Measurements from ENCODE around the gene RBM33. TPM values are rescaled to one million over a fixed set of nuclear protein-coding genes. Genes with fewer than 3 reads are reported as not detected.

Gene RBM33
- total RNA-seq, 2 experiments from 2014 or later = 73.7 to 84.8 TPM

DNA sequence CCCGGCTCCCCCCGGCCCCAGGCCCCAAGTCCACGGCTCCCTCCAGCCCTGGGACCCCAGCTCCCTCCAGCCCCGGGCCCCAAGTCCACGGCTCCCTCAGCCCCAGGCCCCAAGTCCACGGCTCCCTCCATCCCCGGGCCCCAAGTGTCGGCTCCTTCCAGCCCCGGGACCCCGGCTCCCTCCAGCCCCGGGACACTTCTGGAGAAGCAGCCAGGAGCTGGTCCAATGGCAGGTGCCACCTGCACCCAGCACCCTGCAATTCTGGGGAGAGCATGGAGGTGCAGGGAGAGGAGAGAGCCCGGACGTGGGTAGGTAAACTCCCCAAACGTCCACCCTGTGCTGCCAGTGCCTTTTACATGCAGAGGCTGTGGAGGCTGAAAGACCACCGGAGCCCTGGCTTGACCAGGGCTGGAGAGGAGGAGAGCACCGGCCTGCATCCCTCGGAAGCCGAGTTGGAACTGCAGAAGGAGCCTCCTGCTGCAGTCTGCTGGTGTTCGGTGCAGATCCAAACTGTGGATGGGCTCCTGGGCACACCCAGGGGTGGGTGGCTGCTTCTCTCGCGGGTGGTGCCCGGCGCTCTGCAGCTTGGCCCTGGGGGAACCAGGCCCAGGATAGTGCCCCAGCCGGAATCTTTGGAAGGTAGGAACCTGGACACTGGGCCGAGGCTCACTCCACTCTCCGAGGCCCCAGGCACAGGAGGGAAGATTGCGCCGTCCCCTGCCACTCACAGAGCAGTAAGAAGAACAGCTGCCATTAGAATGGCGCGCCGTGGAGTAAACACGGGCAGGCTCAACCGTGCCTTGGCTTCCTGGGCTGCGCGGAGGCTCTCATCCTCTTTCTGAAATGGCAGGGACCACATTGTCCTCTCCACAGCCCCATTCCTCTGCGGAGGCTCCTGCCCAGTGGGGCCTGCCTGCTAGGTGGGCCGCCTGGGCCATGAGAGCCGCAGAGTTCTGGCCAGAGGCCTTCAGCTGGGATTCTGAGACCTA is 153.1 kb downstream of the RBM33 start:
- H3K27ac Mint-ChIP-seq = no peak overlapping the region
- ChIA-PET POLR2A (no interaction called here), CTCF (interaction anchor here (1.2 to 1.3 kb wide), 2 partner anchors 16 to 199 kb away, joined by 3 to 4 read pairs; no protein-coding TSS in a partner anchor)
- no peaks in the 10 kb centered on the region for H3K9me3 Mint-ChIP-seq
- H3K36me3 Mint-ChIP-seq (ENCODE audit: low read depth) = no peaks in the 10 kb centered on the region
- H3K4me1 Mint-ChIP-seq (ENCODE audit: low read depth) = peaks cover 2% of the 10 kb centered on the region
- peak; percentile 11 for ATAC-seq
- no peak overlapping the region for H3K4me3 Mint-ChIP-seq
- no peak for DNase-seq
- TF ChIP-seq, protein P1, sequence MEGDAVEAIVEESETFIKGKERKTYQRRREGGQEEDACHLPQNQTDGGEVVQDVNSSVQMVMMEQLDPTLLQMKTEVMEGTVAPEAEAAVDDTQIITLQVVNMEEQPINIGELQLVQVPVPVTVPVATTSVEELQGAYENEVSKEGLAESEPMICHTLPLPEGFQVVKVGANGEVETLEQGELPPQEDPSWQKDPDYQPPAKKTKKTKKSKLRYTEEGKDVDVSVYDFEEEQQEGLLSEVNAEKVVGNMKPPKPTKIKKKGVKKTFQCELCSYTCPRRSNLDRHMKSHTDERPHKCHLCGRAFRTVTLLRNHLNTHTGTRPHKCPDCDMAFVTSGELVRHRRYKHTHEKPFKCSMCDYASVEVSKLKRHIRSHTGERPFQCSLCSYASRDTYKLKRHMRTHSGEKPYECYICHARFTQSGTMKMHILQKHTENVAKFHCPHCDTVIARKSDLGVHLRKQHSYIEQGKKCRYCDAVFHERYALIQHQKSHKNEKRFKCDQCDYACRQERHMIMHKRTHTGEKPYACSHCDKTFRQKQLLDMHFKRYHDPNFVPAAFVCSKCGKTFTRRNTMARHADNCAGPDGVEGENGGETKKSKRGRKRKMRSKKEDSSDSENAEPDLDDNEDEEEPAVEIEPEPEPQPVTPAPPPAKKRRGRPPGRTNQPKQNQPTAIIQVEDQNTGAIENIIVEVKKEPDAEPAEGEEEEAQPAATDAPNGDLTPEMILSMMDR (IDR thresholded peaks at IDR 0.05) = peak; percentile 41
- intact Hi-C loops (cut with micrococcal nuclease) = no loop called here
- peaks cover 37% of the 10 kb centered on the region for H3K27me3 Mint-ChIP-seq

DNA sequence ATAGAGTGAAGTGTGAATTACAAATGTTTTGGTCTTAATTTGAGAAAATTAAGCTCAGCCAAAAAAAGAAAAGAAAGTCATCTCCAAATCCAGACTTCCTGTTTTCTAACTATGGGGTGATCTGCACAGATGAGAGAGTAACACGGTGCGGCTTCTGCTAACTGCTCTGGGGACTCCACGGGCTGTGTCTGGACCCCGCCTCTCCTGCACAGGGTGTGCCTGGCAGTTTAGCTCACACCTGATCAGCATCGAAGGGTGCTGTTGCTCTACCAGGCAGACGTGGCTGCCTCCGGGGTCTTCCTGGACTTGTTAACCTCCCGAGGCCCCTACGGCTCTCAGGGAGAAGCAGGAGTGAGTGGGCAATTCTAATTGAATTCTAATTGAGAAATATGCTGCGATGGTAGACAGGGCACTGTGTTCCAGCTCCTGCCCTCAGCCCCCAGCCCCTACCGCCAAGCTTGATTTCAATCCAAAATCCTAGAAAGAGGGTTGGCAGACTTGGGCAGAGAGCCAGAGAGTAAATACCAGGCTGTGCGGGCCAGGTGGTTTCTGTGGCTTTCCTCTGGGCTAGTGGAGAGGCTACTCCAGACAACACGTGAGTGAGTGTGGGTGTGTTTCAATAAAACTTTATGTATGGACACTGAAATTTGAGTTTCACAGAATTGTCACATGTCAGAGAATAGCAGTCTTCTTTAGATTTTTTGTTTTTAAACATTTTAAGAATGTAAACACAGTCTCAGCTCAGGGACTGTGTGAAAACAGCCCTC is 154.4 kb downstream of the RBM33 start:
- no peak for DNase-seq
- Mint-ChIP-seq H3K9me3 (no peaks in the 10 kb centered on the region), H3K4me1 (ENCODE audit: low read depth) (peaks cover 4% of the 10 kb centered on the region), H3K27ac (no peak overlapping the region), H3K36me3 (ENCODE audit: low read depth) (no peaks in the 10 kb centered on the region), H3K4me3 (no peak overlapping the region), H3K27me3 (peaks cover 43% of the 10 kb centered on the region)
- CTCF ChIA-PET = no interaction called here
- peak; percentile 28 for ATAC-seq
- POLR2A ChIA-PET = no interaction called here
- TF ChIP-seq, protein P1 (IDR thresholded peaks at IDR 0.05) = no peak
- intact Hi-C loops (cut with micrococcal nuclease) = no loop called here

DNA sequence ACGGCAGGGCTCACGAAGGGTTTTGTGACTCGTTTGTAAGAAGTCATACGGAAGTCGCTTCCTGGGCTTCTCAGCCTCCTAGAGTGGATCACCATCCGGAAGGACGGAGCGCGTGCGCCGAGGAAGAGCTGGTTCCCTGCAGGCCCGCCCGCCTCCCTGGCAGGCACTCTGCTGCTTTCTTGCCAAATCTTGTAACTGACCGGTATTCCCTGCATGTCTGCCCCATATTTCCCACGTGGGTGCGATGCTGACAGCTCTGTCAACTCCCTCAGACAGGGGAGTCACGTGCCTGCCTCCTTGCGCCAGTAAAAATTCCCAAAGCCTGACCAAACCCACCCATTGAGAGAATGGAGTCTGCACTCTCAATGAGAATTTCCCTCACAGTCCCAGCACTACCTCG is 155.1 kb downstream of the RBM33 start:
- DNase-seq = no peak
- intact Hi-C loops (cut with micrococcal nuclease) = no loop called here
- Mint-ChIP-seq H3K4me1 (ENCODE audit: low read depth) (peaks cover 7% of the 10 kb centered on the region), H3K4me3 (no peak overlapping the region), H3K9me3 (no peaks in the 10 kb centered on the region), H3K27ac (no peak overlapping the region), H3K36me3 (ENCODE audit: low read depth) (no peaks in the 10 kb centered on the region), H3K27me3 (peaks cover 47% of the 10 kb centered on the region)
- ChIA-PET CTCF (no interaction called here), POLR2A (no interaction called here)
- ATAC-seq = no peak
- TF ChIP-seq, protein P1 (IDR thresholded peaks at IDR 0.05) = no peak

DNA sequence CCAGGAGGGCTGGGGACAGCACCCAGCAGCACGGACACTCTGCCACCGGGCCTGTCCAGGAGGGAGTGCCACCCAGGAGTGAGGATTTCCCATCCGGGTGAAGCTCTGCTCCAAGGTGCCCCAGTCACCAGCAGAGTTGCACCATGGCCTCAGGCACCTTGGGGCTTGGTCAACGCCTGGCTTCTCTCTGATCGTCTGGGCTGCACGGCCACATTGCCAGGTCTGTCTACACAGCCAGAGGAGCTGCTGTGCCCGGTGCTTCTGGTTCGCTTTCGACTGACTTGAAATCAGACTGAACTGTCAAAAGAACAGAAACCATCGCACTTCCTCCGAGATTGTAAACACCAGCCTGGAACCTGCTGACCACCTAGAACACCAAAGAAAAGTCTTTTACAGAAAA is 155.8 kb downstream of the RBM33 start:
- ATAC-seq (no peak), DNase-seq (no peak)
- TF ChIP-seq, protein P1 (IDR thresholded peaks at IDR 0.05) = no peak
- H3K27ac Mint-ChIP-seq = no peak overlapping the region
- no peaks in the 10 kb centered on the region for H3K36me3 Mint-ChIP-seq (ENCODE audit: low read depth)
- ChIA-PET POLR2A (no interaction called here), CTCF (no interaction called here)
- no peaks in the 10 kb centered on the region for H3K9me3 Mint-ChIP-seq
- intact Hi-C loops (cut with micrococcal nuclease) = loop anchor here (10.0 kb wide), 3 partner anchors 296 to 1214 kb away; partner anchors contain the start of gene MNX1
- H3K27me3 Mint-ChIP-seq = peaks cover 48% of the 10 kb centered on the region
- no peak overlapping the region for H3K4me3 Mint-ChIP-seq
- peaks cover 8% of the 10 kb centered on the region for H3K4me1 Mint-ChIP-seq (ENCODE audit: low read depth)
